NCI-H524 (cell line): ENCODE measurements around the gene PLAAT2.
"Not testable (repeated sequence)": the region's sequence is repeated elsewhere in the genome, so short reads cannot be mapped to it uniquely, and the experiment has no call there.

Experiments
- DNase-seq, 2 experiments: peaks; one replicate each; lab custom pipeline; 2025; lab: John Stamatoyannopoulos, UW

PLAAT2 gene

DNA sequence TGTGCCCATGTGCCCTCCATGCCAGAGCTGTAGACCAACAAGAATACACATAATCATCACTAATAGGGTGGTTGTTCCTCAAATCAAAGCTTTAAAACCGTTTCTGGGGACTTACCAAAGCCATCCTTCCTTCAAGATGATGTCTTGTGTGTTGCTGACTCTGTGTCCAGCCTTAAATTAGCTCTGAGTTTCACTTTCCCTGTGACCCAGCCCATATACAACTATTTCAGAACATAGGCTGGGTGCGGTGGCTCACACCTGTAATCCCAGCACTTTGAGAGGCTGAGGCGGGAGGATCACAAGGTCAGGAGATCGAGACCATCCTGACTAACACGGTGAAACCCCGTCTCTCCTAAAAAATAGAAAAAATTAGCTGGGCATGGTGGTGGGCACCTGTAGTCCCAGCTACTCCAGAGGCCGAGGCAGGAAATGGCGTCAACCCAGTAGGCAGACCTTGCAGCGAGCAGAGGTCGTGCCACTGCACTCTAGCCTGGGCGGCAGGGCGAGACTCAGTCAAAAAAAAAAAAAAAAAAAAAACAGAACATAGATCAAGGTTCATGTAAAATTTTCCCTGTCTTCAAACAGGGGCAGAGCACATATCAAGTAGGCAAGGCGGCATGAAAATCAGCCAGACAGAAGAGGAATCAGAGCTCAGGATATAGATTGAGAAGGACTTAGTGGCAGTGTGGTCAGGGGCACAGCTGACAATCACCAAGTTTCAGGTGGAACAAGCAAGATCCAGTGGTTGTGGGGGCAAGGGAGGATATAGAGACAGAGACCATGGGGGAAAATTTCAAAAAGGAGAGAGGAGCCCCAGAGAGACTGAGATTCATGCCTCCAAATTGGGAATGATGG is at the start of gene PLAAT2:
Gene PLAAT2, minus strand, starts transcription at position 179 of the 855 bp plus-strand sequence. Its CDS starts 55 bp downstream, at position 124.
- no peak for DNase-seq

DNA sequence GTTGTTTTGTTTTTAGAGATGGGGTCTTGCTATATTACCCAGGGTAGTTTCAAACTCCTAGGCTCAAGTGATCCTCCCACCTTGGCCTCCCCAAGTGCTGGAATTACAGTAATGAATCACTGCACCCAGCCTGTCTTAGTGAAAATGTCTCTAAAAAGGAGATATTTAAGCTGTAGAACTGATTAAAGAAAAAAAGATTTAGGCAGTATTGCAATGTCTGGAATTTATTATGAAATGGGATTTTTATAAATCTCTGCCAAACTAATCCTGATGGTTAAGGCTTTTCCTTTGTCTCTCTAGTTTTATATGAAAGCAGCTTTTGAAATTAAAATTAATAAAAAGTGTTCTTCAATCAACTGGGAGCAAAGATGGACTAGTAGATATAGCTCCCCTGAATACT is 49.0 kb upstream of the PLAAT2 start:
- no peak for DNase-seq

DNA sequence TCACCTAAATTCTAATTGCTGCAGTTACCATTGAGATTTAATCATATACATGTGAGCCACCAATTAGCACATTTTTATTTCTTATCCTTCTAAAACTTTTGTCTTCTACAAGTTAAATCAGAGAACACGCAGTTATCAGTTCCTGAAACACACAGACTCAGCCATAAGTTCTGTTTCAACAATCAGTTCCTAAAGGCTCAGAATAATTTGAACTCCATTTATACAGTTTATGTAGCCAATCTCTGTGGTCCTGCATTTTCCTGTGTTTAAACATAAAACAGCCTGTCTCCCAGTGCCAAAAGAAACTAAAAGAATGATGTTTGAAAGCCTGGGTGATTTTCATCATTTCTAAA is 48.2 kb upstream of the PLAAT2 start:
- DNase-seq: no peak

DNA sequence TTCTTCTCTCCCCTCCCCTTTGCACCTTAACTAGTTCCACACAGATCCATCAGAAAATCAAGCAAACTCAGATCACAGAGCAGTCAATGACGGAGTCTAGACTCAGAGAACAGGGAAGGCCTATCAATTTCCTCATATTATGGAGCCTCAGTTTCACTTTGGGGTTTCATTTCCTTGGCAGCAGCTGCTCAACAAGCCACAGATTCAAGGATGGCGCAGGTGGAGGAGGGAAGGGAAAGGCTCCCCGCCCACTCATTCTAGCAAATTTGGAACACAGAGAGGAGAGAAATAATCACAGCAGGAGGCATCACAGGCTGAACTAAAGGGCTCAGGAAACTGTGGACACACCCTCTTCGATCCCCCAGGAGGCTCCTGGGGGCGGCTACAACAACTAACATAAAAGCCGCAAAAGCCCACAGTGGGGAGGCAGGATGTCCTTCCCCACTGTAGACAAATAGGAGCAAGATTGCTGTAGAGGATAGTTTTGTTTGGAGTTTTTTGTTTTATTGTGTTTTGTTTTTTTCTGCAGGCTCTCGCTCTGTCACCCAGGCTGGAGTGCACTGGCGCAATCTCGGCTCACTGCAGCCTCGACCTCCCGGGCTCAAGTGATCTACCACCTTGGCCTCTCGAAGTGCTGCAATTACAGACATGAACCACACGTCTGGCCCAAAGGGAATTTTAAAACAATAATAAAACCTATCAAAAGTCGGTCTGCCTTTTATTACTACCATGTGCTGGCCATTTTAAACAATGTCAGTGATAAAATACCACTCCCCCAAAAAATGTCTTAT is 47.6 kb upstream of the PLAAT2 start:
- no peak for DNase-seq

DNA sequence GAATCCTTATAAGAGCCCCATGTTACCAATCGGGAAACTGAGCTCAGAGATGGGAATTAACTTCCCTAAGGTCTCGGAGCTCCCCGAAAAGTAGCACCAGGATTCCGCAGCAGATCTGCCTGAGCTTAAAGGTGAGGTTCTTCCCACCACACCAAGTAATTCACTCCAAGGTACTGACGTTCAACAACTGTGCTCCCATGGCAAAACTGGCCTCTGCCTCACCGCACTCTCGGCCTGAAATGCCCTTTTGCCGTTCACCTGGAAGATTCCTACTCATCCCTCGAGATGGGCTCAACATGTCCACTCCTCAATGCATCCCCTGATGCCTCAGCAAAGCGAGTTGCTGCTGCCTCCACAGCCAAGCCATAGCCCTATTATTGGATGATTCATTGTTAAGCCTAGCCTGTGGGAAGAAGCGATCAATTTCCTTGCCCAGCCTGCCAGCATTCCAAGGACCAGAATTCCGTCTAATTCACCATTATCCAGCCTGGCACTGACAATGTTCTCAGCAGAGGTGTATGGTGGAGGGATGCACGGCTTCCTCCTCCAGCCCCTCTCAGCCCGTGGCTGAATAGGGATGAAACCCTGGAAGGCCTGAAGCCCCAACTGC is 46.9 kb upstream of the PLAAT2 start:
- no peak for DNase-seq

DNA sequence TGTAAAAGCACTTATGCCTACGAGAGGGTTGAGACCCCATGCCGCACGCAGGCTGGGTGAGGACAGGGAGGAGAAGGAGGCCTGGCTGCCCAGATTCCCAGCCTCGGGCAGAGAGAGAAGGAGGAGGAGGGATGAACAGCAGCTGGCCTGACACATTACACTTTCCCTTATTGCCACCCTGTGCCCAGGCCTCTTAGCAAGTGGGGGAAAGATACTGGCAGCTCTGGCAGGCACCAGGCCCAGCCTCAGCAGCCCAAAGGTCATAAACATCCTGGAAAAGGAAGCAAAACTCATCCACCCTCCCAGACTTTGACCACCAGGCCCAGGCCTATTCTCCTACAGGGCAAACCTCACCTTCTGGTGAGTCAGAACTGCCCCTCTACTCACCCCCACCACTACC is 46.4 kb upstream of the PLAAT2 start:
- DNase-seq: no peak

DNA sequence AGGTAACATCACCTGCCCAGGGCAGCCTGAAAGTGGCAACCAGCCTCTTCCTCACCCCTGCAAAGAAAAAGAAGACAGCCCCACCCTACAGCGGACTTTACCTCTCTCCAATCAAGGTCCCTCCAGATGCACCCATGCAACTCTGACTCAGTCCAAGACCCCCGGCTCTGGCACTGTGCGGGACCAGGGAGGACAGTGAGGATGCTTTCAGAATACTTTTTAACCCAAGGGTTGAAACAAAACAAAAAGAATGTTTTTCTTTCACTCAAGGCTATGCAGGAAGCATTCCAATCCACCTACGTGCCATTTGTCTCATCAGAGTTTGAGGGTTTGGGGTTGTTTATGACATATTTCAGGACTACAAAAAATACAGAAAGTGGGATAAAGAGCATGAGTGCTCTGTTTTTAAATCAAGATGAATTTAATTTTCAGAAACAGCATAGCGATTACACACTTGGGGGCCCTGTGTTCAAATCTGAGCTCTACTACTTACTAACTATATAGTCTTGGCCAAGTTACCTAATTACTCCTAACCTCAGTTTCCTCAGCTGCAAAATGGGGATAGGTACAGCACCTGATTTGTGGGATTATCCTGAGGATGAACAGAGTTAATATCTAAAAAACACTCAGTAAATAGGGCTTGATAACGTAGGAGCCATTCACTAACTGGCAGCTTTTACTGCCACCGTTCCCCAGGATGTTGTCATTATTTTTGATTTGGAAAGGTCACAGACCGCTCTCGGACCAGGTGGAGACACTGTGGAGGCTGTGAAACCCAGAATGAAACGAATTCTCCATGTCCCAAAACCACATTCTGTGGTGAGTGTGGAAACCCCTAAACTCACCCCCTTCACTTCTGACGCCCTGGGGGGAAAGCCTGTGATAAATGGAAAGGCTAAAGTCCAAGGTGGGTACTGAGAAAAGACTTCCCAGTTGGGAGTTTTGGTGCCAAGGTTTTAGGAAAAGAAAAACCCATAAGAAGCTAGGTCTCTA is 45.5 kb upstream of the PLAAT2 start:
- DNase-seq: no peak

DNA sequence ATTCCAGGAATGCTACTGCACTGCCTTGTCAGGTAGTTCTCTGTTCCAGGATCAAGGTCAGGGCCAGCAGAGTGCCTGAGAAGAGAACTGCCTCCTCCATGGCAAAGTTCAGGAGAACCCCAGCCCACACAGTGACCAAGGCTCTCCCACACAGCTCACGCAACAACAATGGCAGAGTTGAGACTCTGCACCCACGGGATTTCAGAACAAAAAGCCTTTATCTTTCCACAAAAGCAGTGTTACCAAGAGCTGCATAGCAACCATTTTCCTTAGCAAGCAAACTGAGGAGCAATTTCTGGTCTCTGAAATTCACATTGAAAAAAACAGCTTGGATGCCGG is 40.0 kb upstream of the PLAAT2 start:
- DNase-seq: no peak

DNA sequence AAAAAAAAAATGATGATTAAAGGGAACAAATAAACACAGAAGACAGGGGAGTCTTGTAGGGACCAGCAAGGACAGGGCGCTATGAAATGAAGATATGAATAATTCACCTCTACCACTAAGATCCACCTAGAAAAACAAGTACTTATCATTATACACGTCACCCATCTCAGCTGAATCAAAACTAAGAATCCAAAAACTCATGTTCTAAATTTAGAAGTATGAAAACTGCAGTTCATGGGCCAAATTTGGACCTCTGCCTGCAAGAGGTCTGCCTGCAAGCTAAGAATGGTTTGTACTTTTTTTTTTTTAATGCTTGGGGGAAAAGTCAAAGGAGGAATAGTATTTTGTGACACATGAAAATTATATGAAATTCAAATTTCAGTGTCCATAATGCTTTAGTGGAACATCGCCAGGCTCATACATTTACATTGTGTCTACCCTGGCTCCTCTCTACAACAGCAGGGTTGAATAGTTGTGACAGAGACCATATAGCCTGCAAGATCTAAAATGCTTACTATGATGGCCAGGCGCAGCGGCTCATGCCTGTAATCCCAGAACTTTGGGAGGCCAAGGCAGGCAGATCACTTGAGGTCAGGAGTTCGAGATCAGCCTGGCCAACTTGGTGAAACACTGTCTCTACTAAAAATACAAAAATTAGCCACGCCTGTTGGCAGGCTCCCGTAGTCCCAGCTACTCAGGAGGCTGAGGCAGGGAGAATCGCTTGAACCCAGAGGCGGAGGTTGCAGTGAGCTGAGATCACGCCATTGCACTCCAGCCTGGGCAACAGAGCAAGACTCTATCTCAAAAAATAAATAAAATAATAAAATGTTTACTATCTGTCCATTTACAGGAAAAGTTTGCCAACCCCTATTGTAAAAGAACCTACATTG is 39.4 kb upstream of the PLAAT2 start:
- not testable (repeated sequence) for DNase-seq

DNA sequence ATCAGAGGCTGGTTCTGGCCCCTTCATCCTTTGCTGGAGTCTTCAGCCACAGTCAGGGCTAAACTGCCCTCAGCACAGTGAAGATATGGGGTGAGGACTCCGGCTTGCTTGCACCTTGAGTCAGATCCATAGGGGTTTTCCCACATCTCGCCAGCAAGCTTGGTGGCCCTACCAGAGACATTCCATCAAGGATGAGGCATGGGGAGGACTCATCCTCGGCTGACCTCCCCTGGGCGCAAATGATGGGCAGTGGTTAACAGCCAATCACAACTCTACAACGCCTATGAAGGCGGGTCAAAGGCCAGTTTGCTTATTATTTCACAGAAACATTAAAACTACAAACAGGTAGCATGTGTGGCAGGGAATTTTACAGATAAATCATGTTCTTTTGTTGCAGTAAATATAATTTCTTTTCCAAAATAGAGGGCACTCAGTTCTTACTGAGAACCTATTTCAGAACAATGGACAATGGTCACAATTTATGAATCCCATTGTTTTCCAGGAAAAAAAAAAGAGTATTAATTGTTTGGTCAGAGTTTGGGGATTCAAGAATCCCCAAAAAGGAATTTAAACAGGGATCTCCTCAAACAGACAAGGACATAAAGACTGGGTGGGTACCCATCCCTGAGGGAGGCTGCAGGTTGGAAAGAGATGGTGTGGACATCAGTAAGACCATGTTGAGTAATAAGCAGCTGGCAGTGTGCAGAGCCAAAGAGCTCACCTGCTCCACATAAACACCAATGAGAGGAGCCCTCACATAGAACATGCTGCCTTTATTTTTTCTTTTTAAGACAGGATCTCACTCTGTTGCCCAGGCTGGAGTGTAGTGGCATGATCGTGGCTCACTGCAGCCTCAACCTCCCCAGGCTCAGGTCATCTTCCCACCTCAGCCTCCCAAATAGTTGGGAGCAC is 36.3 kb upstream of the PLAAT2 start:
- DNase-seq: no peak

DNA sequence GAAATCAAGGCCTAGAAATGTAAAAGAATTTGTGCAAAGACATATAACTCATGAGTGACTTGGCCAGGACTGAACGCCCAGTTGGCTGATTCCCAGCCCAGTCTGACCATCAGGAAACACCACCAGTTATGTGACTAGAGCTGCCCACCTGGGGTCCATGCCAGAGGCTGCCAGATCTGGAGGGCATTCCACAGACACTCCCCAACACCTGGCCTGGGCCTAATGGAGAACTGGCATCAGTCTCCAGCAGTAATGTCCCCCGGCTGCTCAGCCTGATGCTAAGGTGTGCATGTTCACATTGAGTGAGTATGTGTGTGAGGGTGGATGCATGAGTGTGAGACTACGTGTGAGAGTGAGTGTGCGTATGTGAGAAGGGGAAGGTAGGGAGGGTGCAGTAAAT is 35.4 kb upstream of the PLAAT2 start:
- no peak for DNase-seq

DNA sequence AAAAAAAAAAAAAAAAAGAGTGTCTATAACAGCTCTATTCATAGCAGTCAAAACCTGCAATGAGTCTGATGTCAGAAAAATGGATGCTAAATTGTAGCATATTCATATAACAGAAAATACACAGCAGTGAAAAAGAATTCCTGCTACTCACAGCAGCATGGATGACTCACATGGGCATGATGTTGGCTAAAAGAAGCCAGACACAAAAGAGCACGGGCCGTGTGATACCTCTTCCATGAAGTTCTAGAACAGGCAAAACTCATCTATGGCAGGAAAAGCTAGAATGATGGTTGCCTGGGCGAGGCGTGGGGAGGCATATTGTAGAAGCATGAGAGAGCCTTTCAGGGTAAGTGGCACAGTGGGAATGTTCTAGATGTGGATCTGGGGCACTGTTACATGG is 32.1 kb upstream of the PLAAT2 start:
- no peak for DNase-seq

DNA sequence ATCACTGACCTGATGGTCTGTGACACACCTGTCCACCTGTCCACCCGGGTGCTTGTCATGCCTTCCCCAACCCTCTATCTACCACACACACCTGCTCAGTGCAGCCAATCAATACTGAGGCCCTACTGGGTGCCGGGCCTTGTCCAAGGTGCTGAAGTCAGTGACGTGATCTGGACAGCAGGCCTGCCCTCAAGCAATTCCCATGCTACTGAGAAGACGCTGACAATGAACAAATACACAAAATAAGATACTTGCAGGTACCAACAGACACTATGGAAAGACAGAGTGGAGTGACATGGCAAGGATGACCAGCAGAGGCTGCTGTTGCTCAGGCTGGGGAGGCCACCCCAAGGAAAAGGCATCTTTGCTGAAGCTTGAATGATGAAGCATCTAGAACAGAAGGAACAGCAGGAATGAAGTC is 29.8 kb upstream of the PLAAT2 start:
- peak in 1 of 2 experiments; percentile 23 for DNase-seq

DNA sequence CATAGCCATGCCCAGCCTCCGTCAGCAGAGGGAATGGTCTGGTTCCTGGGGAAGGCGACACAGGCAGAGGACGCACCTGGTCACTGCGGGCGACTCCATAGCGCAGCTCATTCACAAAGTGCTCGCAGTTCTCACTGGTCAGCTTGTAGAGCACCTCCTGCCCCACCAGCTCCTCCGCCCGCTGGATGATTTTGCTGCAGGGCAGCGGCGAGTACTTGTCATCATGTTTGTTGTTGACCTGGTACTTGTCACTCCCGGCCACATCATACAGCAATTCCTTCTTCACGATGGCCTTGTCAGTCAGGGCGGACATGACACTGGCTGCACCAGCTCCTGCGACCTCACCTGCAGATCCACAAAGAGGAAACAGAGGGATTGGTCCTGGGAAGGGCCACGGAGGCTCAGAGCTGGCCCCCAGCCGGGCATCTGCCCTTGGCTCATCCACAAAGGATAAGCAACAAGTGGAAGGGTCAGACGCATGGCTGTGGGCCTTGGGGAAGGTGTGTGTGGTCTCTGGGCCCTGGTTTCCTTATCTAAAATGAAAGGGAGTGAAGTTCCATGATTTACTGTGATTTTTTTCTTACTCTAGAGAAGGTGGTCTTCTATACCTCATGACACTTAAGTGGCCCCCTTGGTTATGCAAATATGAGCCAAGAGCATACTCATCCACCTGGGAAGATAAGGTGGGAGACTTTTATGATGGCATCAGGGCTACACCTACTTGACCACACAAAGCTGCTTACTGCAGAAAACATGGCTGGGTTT is 27.0 kb upstream of the PLAAT2 start:
- no peak for DNase-seq

DNA sequence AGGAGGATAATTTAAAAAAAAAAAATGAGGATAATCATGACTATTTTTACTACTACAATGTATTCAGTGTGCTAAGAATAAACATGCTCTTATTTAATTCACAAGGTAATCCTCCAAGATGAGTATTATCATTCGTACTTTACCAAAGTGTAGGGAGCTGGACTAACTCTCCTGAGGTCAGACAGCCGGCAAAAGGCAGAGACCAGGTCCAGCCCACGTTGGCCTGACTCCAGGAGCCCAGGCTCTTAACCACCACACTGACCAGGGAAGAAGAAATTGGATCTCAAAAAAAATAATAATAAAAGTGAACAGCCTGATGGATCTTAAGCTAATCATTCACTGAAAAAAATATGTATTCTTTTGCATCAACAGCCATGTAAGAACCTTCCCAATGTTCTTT is 25.8 kb upstream of the PLAAT2 start:
- no peak for DNase-seq

DNA sequence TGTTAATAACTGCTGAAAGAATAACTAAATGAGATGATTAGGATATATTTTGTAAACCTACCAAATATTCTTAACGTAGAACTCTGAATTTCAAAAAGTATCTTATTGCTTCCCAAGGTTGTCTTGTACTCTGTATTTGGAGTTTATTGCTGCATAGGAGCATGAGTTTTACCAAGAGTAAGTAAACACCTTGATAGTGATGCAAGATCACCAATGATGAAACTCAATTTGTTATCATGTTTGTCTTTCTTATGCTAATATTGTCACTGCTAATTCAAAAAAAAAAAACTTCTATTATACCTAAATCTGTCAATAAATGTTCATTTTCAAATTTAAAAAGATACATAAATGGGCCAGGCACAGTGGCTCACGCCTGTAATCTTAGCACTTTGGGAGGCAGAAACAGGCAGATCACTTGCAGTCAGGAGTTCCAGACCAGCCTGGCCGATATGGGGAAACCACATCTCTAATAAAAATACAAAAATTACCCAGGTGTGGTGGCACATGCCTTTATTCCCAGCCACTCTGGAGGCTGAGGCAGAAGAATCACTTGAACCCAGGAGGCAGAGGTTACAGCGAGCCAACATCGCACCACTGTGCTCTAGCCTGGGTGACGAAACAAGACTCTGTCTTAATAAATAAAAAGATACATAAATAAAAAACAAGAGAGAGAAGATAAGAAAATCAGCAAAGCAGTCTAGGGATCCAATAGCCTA is 23.4 kb upstream of the PLAAT2 start:
- DNase-seq: no peak

DNA sequence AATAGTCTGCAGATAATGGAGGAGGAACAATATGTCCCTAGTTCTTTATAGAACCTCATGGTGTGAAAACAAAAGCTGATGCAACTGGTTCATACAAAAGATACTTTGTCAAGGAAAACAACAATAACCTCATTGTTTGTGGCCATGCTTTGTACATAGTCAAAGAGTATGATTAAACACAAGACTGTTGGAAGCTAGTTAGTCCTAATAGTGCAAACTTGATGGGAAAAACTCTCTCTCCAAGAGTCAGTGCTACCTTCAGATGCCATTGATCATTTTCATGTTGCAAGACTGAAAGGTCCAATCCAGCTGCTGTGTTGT is 20.1 kb upstream of the PLAAT2 start:
- DNase-seq: no peak

DNA sequence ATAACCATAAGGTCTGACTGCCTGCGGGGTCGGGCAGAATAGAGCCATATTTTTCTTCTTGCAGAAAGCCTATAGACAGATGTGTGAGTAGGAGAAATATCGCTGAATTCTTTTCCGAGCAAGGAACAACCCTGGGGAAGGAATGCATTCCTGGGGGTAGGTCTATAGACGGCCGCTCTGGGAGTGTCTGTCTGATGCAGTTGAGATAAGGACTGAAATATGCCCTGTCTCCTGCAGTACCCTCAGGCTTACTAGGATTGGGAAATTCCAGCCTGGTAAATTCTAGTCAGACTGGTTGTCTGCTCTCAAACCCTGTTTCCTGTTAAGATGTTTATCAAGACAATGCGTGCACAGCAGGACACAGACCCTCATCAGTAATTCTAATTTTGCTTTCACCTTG is 18.0 kb upstream of the PLAAT2 start:
- not testable (repeated sequence) for DNase-seq
